KMS-11 (cell line): ENCODE measurements around the gene CCIN.

Source experiments
- H2AFZ ChIP-seq: fragments of 200-600 bp; sonication (generic); 2 replicates; pipeline ENCODE4 v1.6.1; 2016; ENCODE audit warnings: antibody characterized with exemption, mixed run types, low read depth
- H3K27ac ChIP-seq: fragments of 200-600 bp; sonication (generic); 2 replicates; pipeline ENCODE4 v1.6.1; 2016; ENCODE audit warnings: mild to moderate bottlenecking, mixed run types
- H3K27me3 ChIP-seq: fragments of 200-600 bp; sonication (generic); 2 replicates; pipeline ENCODE4 v1.6.1; 2017; ENCODE audit warnings: mild to moderate bottlenecking, low read depth, mixed run types, moderate library complexity; ENCODE audit not compliant: insufficient read depth
- H3K36me3 ChIP-seq: fragments of 200-600 bp; sonication (generic); 2 replicates; pipeline ENCODE4 v1.6.1; 2017; ENCODE audit warnings: mild to moderate bottlenecking, mixed run types; ENCODE audit not compliant: insufficient read depth
- H3K4me1 ChIP-seq: fragments of 200-600 bp; sonication (generic); 2 replicates; pipeline ENCODE4 v1.6.1; 2016; ENCODE audit warnings: mild to moderate bottlenecking, low read depth, mixed run types; ENCODE audit not compliant: poor library complexity, severe bottlenecking
- H3K4me2 ChIP-seq: fragments of 200-600 bp; sonication (generic); 2 replicates; pipeline ENCODE4 v1.7.0; 2016; ENCODE audit warnings: mild to moderate bottlenecking, mixed run types
- H3K4me3 ChIP-seq: fragments of 200-600 bp; sonication (generic); IDR thresholded peaks from 2 replicates; pipeline ENCODE4 v1.6.1; 2017; ENCODE audit warnings: low read depth, low read length, mixed read lengths; ENCODE audit not compliant: insufficient read depth
- H3K79me2 ChIP-seq: fragments of 200-600 bp; sonication (generic); 2 replicates; pipeline ENCODE4 v1.6.1; 2016; ENCODE audit warnings: low read depth, mixed run types; ENCODE audit not compliant: insufficient read depth
- H3K9ac ChIP-seq: fragments of 200-600 bp; sonication (generic); 2 replicates; pipeline ENCODE4 v1.6.1; 2016; ENCODE audit warnings: mild to moderate bottlenecking, mixed run types
- H4K20me1 ChIP-seq: fragments of 200-600 bp; sonication (generic); 2 replicates; pipeline ENCODE4 v1.6.1; 2016; ENCODE audit warnings: mild to moderate bottlenecking, mixed run types; ENCODE audit not compliant: insufficient read depth
- TF ChIP-seq, protein P1 (sequence below): fragments of 200-600 bp; sonication (generic); conservative IDR thresholded peaks from 2 replicates; pipeline ENCODE4 v1.6.1; 2017; ENCODE audit warnings: low read depth, mild to moderate bottlenecking, antibody characterized with exemption, low read length, moderate library complexity, mixed read lengths

CCIN gene

GRCh38 chr9:36208521-36209253 lies 39.5 kb downstream of the CCIN start:
- Histone ChIP-seq H3K4me2 (no peak overlapping the region), H3K36me3 (peaks cover 12% of the 10 kb centered on the region; the same call in 1 of the 2 replicates), H3K4me1 (peaks cover 26% of the 10 kb centered on the region), H2AFZ (no peak overlapping the region), H3K27ac (no peak overlapping the region; the same call in 1 of the 2 replicates), H3K27me3 (no peaks in the 10 kb centered on the region), H3K79me2 (peaks cover 29% of the 10 kb centered on the region; the same call in 1 of the 2 replicates), H4K20me1 (no peaks in the 10 kb centered on the region; the same call in 1 of the 2 replicates), H3K4me3 (no peak overlapping the region), H3K9ac (no peak overlapping the region)
- TF ChIP-seq, protein P1, sequence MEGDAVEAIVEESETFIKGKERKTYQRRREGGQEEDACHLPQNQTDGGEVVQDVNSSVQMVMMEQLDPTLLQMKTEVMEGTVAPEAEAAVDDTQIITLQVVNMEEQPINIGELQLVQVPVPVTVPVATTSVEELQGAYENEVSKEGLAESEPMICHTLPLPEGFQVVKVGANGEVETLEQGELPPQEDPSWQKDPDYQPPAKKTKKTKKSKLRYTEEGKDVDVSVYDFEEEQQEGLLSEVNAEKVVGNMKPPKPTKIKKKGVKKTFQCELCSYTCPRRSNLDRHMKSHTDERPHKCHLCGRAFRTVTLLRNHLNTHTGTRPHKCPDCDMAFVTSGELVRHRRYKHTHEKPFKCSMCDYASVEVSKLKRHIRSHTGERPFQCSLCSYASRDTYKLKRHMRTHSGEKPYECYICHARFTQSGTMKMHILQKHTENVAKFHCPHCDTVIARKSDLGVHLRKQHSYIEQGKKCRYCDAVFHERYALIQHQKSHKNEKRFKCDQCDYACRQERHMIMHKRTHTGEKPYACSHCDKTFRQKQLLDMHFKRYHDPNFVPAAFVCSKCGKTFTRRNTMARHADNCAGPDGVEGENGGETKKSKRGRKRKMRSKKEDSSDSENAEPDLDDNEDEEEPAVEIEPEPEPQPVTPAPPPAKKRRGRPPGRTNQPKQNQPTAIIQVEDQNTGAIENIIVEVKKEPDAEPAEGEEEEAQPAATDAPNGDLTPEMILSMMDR: no peak

DNA sequence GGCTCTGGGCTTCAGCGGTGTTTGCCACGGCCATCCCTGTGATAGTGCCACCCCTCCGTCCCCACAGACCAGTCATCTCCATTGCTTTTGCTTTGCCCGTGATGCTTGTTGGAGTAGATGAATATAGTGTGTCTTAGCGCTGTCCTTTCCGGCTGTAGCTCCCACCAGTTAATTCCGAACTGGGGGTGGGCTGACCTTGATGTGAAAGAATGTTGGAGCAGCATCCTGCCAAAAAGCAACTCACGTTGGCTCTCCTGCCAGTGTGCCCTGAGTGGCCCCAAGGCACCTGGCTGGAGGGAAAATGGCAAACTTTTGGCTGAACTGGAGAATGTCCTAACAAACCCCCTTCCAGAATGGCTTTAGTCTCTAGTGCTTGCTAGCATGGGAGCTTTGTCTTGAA lies 41.5 kb downstream of the CCIN start:
- Histone ChIP-seq H3K36me3 (peaks cover 12% of the 10 kb centered on the region; the same call in 1 of the 2 replicates), H3K9ac (no peak overlapping the region), H3K79me2 (peaks cover 18% of the 10 kb centered on the region; the same call in 1 of the 2 replicates), H3K4me1 (peaks cover 25% of the 10 kb centered on the region), H3K4me3 (no peak overlapping the region), H2AFZ (no peak overlapping the region), H3K27ac (no peak overlapping the region), H3K4me2 (no peak overlapping the region), H3K27me3 (no peaks in the 10 kb centered on the region), H4K20me1 (no peaks in the 10 kb centered on the region; the same call in 1 of the 2 replicates)
- TF ChIP-seq, protein P1: no peak

DNA sequence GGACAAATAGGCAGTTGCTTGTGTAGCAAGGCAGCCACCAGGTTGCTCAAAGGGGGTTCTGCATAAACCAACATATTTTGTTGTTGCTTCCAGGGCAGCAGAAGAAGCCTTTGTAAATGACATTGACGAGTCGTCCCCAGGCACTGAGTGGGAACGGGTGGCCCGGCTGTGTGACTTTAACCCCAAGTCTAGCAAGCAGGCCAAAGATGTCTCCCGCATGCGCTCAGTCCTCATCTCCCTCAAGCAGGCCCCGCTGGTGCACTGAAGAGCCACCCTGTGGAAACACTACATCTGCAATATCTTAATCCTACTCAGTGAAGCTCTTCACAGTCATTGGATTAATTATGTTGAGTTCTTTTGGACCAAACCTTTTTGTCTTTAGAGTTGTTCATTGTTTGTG lies 42.3 kb downstream of the CCIN start:
- H3K4me2 ChIP-seq: no peak overlapping the region
- peaks cover 5% of the 10 kb centered on the region; the same call in 1 of the 2 replicates for H3K36me3 ChIP-seq
- H3K4me3 ChIP-seq: no peak overlapping the region
- peaks cover 17% of the 10 kb centered on the region for H3K4me1 ChIP-seq
- no peak overlapping the region for H2AFZ ChIP-seq
- H3K79me2 ChIP-seq: peaks cover 18% of the 10 kb centered on the region; the same call in 1 of the 2 replicates
- H3K9ac ChIP-seq: no peak overlapping the region
- no peak overlapping the region for H3K27ac ChIP-seq
- TF ChIP-seq, protein P1: no peak
- H3K27me3 ChIP-seq: no peaks in the 10 kb centered on the region
- H4K20me1 ChIP-seq: no peaks in the 10 kb centered on the region; the same call in 1 of the 2 replicates

DNA sequence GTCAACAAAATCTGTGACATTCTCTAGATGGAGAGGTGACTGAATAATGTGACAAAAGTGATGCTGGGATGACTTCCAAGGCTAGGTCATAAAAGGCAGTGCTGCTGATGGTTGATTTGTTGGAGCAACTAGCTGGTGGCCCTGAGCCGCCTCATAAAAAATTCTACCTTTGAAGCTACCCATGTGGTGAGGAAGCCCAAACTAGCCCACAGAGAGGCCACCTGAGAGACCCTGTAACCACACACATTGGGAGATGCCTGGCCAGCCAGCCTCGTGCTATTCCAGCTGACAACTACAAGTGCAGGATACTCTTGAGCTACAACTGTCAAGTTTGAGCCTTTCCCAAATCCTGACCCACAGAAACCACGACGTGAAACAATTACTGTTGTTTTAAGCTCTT lies 44.2 kb downstream of the CCIN start:
- Histone ChIP-seq H3K79me2 (peaks cover 13% of the 10 kb centered on the region; the same call in 1 of the 2 replicates), H3K4me3 (no peak overlapping the region), H3K27me3 (no peaks in the 10 kb centered on the region), H3K4me2 (no peak overlapping the region), H3K27ac (no peak overlapping the region), H3K9ac (no peak overlapping the region), H3K36me3 (peaks cover 5% of the 10 kb centered on the region; the same call in 1 of the 2 replicates), H4K20me1 (no peaks in the 10 kb centered on the region; the same call in 1 of the 2 replicates), H2AFZ (no peak overlapping the region), H3K4me1 (no peaks in the 10 kb centered on the region)
- TF ChIP-seq, protein P1: no peak
